MCF 10A (cell line): ENCODE data around the gene ID3. TPM values are rescaled to one million over a fixed set of nuclear protein-coding genes. Genes with fewer than 3 reads are reported as not detected.

Experiments
- BruUV-seq: library from RNA; stranded (reverse); fragments of 400-500 nt; replicated peaks from 2 replicates; lab custom pipeline; 2021; lab: Mats Ljungman, UMichigan
- CTCF ChIA-PET: fragments of 300-600 bp; sonication (Branson Sonifier 250); formaldehyde crosslinking; extraction: SDS; loops from one replicate; lab custom pipeline; 2021; ENCODE audit warnings: antibody characterized with exemption, inconsistent platforms; lab: Yijun Ruan, JAX
- POLR2A ChIA-PET: fragments of 300-600, 350-650 bp; sonication (Branson Sonifier 250); formaldehyde crosslinking; extraction: SDS; loops from one replicate; lab custom pipeline; 2020; ENCODE audit warnings: antibody characterized with exemption, inconsistent platforms; lab: Yijun Ruan, JAX
- DNase-seq: peaks from one replicate; pipeline ENCODE4 v3.0.0-alpha.2; 2018; ENCODE audit not compliant: unreplicated experiment
- H3K27ac Mint-ChIP-seq: one replicate; pipeline ENCODE4 v1.8.0; 2022; ENCODE audit warnings: mild to moderate bottlenecking, low read depth, mixed read lengths; ENCODE audit not compliant: unreplicated experiment
- H3K27me3 Mint-ChIP-seq: one replicate; pipeline ENCODE4 v1.8.0; 2022; ENCODE audit warnings: mixed read lengths; ENCODE audit not compliant: insufficient read depth, unreplicated experiment
- H3K36me3 Mint-ChIP-seq: one replicate; pipeline ENCODE4 v1.8.0; 2022; ENCODE audit warnings: mild to moderate bottlenecking, moderate library complexity, mixed read lengths; ENCODE audit not compliant: insufficient read depth, unreplicated experiment
- H3K4me1 Mint-ChIP-seq: one replicate; pipeline ENCODE4 v1.8.0; 2022; ENCODE audit warnings: mixed read lengths; ENCODE audit not compliant: insufficient read depth, unreplicated experiment
- H3K4me3 Mint-ChIP-seq: one replicate; pipeline ENCODE4 v1.8.0; 2022; ENCODE audit warnings: mild to moderate bottlenecking, moderate library complexity, mixed read lengths; ENCODE audit not compliant: unreplicated experiment
- H3K9me3 Mint-ChIP-seq: one replicate; pipeline ENCODE4 v1.8.0; 2022; ENCODE audit warnings: mixed read lengths; ENCODE audit not compliant: unreplicated experiment
- CTCF ChIP-seq: fragments of 200-600 bp; IDR thresholded peaks from one replicate; pipeline ENCODE4 v1.8.0; 2022; ENCODE audit warnings: antibody characterized with exemption, mild to moderate bottlenecking; ENCODE audit not compliant: unreplicated experiment
- intact Hi-C: fragments of 100-400 bp; cut with micrococcal nuclease; formaldehyde crosslinking; loops from 2 replicates; pipeline ENCODE4 v1.14.1; 2022
- total RNA-seq: library from RNA; stranded (reverse); gene quantifications from 2 replicates; pipeline ENCODE4 v1.2.3, GENCODE V29; 2022

Gene ID3
- total RNA-seq, 1 experiment from 2014 or later, result 34.8 TPM

GRCh38 chr1:23533246-23534023 is 25.9 kb downstream of the ID3 start:
- no peak for DNase-seq
- BruUV-seq, result no TSS peak

GRCh38 chr1:23531562-23532094 is 27.7 kb downstream of the ID3 start:
- no peak for DNase-seq
- Mint-ChIP-seq H3K36me3 (peaks cover 11% of the 10 kb centered on the region), H3K27ac (no peak overlapping the region), H3K27me3 (no peaks in the 10 kb centered on the region), H3K9me3 (no peaks in the 10 kb centered on the region), H3K4me1 (peaks cover 29% of the 10 kb centered on the region), H3K4me3 (peak overlapping the region; percentile 75)
- CTCF ChIA-PET, result interaction anchor here (0.7 to 2.1 kb wide), 4 partner anchors 9 to 81 kb away, joined by 3 to 9 read pairs (median 5); no protein-coding TSS in a partner anchor
- intact Hi-C loops, result loop anchor here (10.0 kb wide), 1 partner anchor 437 kb away; no protein-coding TSS in a partner anchor
- TF ChIP-seq CTCF, result no peak
- POLR2A ChIA-PET, result interaction anchor here (0.6 to 2.3 kb wide), 8 partner anchors 8 to 187 kb away, joined by 3 to 7 read pairs (median 4); partner anchors contain the start of gene HNRNPR
- no TSS peak for BruUV-seq

More at GRCh38 chr1:23533246-23534023, 25.9 kb downstream of the ID3 start:
- H3K36me3 Mint-ChIP-seq, result peaks cover 7% of the 10 kb centered on the region
- ChIA-PET CTCF (interaction anchor here (0.6 to 1.3 kb wide), 5 partner anchors 9 to 114 kb away, joined by 3 to 4 read pairs (median 3); no protein-coding TSS in a partner anchor), POLR2A (interaction anchor here (1.3 to 1.4 kb wide), 2 partner anchors 25 to 194 kb away, joined by 3 to 4 read pairs; no protein-coding TSS in a partner anchor)
- H3K4me3 Mint-ChIP-seq, result no peak overlapping the region
- intact Hi-C loops, result loop anchor here (10.0 kb wide), 1 partner anchor 439 kb away; no protein-coding TSS in a partner anchor
- H3K27ac Mint-ChIP-seq, result no peak overlapping the region
- no peaks in the 10 kb centered on the region for H3K27me3 Mint-ChIP-seq
- H3K9me3 Mint-ChIP-seq, result no peaks in the 10 kb centered on the region
- peaks cover 24% of the 10 kb centered on the region for H3K4me1 Mint-ChIP-seq
- TF ChIP-seq CTCF, result no peak

GRCh38 chr1:23530747-23531561 is 28.3 kb downstream of the ID3 start, which contains the start of gene E2F2:
Gene E2F2, minus strand, starts transcription at chr1:23531233. Its CDS starts 440 bp downstream, at chr1:23530793.
- peaks cover 29% of the 10 kb centered on the region for H3K4me1 Mint-ChIP-seq
- H3K27me3 Mint-ChIP-seq, result no peaks in the 10 kb centered on the region
- intact Hi-C loops, result loop anchor here (10.0 kb wide), 1 partner anchor 436 kb away; no protein-coding TSS in a partner anchor
- no peak within 1 kb of the TSS for H3K27ac Mint-ChIP-seq
- peaks cover 11% of the 10 kb centered on the region for H3K36me3 Mint-ChIP-seq
- BruUV-seq, result no TSS peak
- POLR2A ChIA-PET, result interaction anchor here (0.6 to 2.3 kb wide), 7 partner anchors 9 to 187 kb away, joined by 3 to 7 read pairs (median 5); partner anchors contain the start of gene HNRNPR
- DNase-seq, result peak; percentile 88
- CTCF ChIA-PET, result interaction anchor here (0.6 to 2.8 kb wide), 8 partner anchors 9 to 125 kb away, joined by 3 to 19 read pairs (median 4); no protein-coding TSS in a partner anchor
- no peak for TF ChIP-seq CTCF
- no peaks in the 10 kb centered on the region for H3K9me3 Mint-ChIP-seq
- H3K4me3 Mint-ChIP-seq, result peak within 1 kb of the TSS; percentile 75
